Loucy (cell line): ENCODE measurements around the gene OSBPL3.

Experiments
- CTCF ChIP-seq: fragments of 200-600 bp; sonication (generic); conservative IDR thresholded peaks from 2 replicates; pipeline ENCODE4 v1.5.1; 2014; ENCODE audit warnings: mild to moderate bottlenecking, antibody characterized with exemption, low read length
- EZH2phosphoT487 ChIP-seq: fragments of 200-600 bp; IDR thresholded peaks from 2 replicates; pipeline ENCODE4 v1.6.1; 2018; ENCODE audit warnings: antibody characterized with exemption, mild to moderate bottlenecking, moderate library complexity, borderline replicate concordance

- TF ChIP-seq CTCF = no peak
- no peak for TF ChIP-seq EZH2phosphoT487
Measured at GRCh38 chr7:24884401-24884800, 95.6 kb downstream of the OSBPL3 start.
